Cortex of kidney (tissue), 1 donor: ENCODE data around the gene KEL.
"Not testable (repeated sequence)": the region's sequence is repeated elsewhere in the genome, so short reads cannot be mapped to it uniquely, and the experiment has no call there.

Experiments
- DNase-seq: peaks from one replicate; lab custom pipeline; 2025; lab: John Stamatoyannopoulos, UW

Gene KEL, protein sequence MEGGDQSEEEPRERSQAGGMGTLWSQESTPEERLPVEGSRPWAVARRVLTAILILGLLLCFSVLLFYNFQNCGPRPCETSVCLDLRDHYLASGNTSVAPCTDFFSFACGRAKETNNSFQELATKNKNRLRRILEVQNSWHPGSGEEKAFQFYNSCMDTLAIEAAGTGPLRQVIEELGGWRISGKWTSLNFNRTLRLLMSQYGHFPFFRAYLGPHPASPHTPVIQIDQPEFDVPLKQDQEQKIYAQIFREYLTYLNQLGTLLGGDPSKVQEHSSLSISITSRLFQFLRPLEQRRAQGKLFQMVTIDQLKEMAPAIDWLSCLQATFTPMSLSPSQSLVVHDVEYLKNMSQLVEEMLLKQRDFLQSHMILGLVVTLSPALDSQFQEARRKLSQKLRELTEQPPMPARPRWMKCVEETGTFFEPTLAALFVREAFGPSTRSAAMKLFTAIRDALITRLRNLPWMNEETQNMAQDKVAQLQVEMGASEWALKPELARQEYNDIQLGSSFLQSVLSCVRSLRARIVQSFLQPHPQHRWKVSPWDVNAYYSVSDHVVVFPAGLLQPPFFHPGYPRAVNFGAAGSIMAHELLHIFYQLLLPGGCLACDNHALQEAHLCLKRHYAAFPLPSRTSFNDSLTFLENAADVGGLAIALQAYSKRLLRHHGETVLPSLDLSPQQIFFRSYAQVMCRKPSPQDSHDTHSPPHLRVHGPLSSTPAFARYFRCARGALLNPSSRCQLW

DNA sequence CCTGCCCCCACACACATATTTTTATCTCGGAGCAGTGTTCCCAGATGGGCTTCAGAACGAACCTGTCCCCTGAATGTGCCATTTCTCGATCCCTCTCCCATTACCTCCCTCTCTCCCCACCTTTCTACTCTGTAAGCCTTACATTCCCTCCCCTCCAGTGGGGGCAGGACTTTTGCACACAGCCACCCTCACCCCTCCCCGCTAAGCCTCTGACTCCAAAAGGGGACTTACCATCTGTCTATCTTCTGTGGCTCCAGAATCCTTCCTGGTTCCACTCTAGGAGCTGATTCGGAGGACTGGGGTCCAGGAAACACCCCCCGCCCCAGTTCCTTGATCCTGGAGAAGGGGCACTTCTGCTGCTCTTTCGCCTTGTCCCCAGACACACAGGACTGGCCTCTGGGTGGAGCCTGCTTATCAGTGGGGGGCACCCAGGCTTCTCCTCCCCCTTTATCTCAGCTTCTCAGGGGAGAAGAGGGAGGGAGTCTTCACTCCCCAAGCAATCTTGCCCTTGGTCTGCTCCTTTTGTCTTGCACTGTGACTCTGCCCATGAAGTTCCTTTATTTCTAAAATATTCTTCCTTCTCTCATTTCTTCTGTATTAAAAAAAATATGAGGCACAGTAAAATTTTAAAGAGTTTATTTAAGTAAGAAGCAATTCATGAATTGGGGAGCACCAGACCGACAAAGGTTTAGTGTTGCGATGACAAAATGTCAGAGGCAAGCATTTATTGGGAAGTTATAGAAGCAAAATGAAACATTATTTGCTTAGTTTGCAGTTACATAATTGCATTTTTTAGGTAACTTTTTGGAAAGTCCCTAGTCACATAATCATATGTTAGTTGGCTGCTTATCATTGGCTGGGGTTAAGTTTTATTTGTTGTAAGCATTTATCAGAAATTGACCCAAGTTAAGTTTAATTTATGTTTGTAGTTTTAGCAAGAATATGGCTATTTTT lies at the start of gene KEL:
Gene KEL (minus strand): TSS at position 391 of the 954 bp plus-strand sequence. CDS start 157 bp downstream, at position 234.
- no peak for DNase-seq

DNA sequence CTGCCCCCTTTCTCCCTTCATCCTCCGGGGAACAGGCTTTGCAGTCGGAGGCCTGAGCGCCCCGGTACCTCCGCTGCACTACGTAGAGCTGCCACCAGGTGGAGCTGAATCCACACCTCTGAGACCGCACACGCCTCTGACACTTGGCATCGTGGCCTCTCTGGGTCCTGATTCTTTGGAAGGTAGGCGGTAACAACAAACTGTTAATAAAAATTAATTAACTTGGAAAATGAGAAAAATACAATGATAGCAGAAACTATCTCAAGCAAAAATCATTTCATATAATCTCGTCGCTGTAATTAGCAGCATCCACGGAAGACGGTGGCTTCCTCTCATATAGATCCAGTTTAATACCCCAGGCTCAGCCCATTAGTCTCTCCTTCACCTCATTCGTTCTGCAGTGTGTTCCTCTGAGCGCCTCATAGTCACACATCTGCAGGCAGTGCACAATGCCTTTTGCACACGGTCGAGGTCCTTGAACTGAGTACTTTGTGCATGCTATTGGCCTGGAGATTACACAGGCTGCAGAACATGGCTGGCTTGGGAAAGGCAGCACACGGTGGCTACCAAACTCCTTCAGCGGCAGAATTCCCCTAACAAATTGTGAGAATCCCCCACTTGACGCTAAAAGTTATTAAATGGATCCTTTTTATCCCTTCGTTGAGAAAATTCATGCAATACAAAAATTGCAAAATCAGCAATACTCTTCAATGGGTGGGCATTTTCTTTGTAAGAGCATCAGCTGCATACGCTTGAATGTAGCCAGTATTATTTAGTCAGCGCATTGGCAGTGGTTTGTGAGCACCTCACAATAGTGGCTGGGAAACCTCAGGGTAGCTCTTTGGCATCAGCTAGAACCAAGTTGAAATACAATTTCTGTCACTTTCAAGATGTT lies 46.1 kb upstream of the KEL start:
- DNase-seq, result no peak

DNA sequence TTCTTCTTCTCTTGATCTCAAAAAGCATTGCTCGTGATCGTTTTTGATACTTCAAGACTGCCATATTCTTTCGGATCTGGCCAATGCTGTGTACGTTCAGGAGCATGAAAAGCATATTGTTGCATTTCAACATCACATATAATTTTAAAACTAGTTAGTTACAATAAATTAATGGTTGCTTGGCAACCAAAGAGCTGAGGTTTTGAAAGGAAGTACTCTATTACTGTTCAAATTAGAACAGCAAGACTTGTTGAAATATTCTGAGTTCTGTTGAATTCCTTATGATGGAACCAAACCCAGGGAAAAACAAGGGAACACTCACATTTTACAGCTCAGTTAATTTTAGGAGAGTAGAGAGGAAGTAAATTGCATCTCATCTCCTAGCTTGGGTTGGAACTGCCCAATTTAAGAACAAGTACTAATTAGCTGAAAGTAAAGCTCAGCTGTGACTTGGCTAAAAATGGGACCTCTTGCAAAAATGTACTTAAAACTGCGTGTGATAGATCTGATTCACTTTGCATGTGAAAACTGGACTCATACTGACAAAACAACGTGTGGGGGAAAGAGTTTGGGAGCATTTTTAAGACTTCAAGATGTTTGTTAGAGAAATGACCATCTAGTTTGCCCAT lies 43.6 kb upstream of the KEL start:
- DNase-seq, result no peak

DNA sequence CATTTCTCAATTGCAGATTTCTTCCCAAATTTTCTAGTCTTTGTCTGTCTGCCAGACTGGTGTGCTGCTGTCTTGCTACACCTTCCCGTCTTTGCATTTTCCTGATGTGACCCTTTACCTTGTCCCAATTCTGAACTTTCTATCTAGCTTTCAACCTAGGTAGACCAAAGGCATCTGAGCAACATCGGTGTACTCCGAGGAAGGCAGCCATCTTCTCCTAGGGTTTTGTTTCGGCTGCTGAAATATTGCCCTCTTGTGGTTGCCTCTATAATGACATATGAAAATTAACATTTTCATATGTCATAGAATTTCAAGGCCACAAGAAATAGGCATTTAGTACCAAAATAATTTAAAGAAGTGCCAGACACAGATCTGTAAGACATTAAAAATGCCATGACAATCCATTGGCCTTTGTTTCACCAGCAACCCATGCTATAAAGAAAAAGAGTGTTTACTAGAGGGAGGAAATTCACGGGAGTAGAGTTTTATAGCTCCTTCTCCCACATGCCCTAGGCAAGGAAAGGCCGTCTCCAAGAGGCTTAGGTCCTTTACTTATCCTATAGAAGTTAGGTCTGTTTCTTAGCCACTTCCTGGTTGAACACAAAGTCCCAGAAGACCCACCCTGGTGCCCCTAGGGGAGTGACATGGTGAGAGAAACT lies 41.4 kb upstream of the KEL start:
- no peak for DNase-seq

DNA sequence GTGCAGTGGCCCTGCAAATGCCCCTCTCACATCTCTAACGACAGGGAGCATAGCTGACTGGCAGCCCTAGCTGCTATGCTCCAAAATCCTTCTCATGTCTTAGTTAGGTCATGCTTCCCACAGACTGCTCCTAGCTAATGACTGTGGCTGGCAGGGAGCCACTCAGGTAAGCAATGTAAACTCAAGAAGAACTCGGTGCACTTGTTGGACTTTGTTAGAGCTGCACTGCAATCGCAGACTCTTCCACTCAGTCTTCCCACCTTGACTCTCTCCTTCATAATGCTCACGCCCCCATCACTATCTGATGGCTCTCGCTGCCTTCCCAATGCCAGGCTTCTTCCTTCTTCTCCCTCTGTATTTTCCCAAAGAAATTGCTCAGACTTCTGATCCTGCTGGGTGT lies 40.7 kb upstream of the KEL start:
- DNase-seq, result no peak

DNA sequence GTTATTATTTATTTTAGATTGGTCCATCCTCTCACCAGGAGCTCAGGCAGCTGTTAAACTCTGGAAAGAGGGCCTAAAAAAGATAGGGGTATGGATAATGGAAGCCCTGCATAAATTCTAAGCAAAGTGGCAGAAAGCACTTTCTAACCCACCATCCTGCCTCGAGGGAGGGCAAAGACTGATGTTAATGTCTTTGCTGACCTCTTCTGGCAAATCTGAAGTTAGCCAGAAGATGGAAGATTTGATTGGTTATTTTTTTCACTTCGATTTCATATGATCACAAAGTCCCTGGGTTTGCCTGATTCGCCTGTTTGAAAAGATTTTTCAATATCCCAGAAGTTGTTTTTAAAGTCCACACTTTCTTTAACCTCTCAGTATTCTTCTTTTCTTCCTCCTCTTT lies 39.9 kb upstream of the KEL start:
- no peak for DNase-seq

DNA sequence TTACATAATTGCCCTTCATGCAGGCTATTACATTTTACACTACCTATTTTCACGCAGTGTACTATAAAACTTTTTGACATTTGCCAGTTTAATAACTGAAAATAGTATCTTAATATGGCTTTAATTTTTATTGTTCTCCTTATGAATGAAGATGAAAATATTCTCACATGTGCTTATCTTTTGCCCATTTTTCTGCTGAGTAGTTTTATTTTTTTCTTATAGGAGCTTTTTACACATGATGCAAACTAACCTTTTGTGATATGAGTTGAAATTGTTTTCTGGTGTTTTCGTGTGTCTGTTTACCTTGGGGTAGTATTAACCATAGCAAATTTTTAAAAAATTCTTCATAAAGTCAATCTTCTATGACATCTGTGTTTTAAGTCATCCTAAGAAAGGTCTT lies 38.5 kb upstream of the KEL start:
- DNase-seq, result no peak

DNA sequence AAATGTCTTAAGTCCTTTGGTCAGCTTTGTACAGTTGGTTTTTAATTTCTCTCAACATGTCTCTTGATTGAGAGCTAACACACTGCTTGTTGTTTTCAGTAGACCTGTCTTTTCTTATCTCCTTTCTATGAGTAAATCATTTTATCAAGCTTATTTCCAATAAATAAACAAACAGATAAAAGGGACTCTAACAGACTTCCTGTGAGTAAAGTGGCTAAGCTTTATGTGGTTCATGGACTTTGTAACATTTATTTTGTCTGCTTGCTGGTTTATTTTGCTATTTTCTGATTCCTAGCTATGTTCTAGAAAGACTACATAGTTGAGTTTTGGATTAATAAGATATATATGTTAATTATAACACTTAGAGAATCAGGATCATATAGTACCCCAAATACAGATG lies 37.6 kb upstream of the KEL start:
- DNase-seq, result no peak

DNA sequence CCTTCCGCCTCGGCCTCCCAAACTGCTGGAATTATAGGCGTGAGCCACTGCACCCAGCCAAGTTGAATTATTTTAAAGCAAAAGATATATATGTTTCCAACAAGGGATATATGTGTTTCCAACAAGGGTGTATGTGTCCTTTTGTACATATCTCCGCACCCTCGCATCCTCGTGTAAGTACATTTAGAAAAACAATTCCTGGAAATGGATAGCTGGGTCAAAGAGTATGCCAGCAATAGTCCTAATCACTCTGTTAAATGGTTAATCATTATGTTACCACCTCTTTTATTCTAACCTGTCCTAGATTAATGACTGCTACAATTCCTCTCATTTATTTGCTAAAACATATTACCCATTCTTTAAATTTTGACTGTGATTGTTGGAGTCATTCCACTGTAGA lies 36.8 kb upstream of the KEL start:
- DNase-seq, result no peak

DNA sequence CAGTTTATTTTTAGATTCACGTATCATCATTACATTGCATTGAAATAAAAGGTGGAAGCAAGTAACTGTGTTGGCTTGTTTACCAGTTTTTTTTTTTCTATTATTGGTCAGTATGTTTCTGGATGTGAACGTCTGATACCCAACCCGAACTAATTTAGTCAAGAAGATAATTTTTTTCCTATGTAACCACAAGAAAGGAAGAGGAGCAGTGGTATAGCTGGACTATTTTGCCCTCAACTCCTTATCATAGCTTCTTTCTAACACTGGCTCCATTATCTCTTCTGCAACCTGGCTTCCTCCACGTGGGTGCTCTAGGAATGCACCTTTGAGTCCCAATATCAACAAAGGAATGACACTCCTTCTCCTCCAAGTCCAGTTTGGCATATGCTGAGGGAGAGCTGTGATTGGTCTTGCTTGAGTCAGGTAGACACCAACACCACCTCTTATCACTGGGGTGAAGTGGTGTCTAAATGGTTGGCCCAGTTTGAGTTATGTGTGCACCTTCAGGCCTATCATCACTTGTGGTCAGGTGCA lies 35.4 kb upstream of the KEL start:
- no peak for DNase-seq

DNA sequence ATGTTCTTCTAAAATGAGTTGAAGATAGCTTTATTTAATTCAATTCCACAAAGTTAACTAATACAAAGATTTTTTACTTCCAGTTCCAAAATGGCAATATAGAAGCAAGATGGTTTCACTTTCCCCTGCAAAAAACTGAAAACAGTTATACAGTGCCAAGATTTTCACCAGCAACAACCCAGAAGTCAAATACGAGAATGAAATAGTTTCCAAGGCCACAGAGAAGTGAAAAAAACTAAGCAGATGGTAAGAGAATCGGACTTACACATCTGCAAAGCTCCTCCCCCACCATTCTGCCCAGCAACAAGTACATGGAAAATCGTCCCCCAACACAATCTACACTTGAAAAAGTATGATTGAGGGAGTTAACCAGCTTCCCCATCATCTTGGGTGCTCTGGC lies 30.3 kb upstream of the KEL start:
- DNase-seq, result no peak

DNA sequence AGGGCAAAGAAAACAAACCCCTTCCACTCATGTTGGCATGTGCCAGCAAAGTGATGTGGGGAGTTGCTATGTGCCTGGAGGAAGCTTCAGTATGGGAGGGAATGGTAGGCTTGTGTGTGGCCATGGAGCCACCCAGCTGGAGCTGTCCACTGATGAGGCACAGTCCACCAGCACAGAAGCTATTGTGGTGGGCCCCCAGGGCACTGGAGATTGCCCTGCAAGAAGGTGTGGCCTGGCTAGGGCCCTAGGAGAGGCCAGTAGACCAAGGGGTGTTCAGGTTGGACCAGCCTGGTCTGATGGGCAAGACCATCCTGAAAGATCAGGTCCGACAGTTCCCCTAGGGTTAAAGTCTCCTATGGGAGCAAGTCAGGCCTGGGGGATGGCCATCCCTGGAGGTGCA lies 22.1 kb upstream of the KEL start:
- DNase-seq, result no peak

DNA sequence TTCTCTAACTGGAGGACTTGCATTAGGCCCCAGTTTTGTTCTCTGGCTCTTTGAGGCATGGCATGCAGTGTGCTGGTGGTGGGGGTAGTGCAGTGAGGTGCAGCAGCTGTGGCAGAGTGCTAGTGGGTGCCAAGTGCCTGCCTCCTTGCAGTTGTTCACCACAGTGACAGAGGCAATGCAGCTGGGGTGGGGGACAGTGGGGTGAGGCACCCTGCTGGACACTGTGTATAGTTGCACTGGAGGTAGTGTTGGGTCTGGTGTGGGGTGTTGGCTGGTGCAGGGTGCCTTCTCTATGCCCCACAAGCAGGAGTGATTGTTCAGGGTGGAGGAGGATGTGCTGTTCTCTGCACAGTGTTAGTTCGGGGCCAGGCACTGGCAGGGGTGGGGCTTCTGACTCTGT lies 21.7 kb upstream of the KEL start:
- DNase-seq, result no peak

DNA sequence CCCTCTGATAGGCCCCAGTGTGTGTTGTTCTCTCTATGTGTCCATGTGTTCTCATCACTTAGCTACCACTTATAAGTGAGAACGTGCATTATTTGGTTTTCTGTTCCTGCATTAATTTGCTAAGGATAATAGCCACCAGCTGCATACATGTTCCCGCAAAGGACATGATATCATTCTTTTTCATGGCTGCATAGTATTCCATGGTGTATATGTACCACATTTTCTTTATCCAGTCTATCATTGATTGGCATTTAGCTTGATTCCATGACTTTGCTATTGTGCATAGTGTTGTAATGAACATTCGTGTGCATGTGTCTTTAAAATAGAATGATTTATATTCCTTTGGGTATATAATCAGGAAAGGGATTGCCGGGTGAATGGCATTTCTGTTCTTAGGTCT lies 16.2 kb upstream of the KEL start:
- not testable (repeated sequence) for DNase-seq

DNA sequence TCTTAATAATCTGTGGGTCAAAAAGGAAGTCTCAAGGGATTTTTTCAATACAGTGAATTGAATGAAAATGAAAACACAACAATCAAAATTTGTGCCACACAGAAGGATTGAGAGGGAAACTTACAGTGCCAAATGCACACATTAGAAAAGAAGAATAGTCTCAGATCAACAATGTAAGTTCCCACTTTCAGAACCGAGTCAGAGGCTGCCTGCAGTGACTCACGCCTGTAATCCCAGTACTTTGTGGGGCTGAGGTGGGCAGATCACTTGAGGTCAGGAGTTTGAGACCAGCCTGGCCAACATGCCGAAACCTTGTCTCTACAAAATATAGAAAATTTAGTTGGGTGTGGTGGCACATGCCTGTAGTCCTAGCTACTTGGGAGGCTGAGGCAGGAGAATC lies 12.5 kb upstream of the KEL start:
- DNase-seq, result no peak

DNA sequence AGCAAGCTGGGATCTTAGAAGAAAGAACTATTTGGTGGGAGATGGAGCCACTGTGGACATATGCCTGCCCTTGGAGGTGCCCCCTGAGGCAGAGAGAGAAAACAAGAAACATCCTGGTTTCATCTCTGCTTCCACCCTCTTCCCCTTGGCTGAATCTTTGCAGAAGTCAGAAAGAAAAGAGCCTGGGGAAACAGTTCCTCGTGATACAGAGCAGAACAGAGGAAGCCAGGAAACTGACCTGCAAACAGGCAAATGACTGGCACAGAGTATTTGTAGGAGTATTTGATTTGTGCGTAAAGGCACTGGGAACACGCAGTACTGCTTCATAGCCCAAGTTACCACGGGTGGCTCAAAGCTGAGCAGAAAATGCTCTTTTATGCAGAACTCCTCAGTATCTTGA lies 7.0 kb upstream of the KEL start:
- DNase-seq, result no peak

DNA sequence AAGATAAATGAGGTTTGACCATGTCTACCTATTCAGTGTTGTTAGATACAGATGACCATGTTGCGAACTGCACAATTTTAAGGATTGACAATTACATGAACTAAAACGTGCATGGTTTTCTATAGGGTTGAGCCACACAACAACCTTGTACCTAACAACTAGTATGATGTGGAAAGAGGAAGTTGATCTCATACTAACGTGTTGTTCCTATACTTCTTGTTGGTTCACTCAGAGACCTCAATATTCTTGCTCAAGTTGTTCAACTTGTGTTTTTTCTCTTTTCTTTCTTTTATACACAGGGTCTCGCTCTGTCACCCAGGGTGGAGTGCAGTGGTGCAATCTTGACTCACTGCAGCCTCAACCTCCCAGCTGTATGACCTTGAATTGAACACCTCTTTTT lies 6.1 kb upstream of the KEL start:
- no peak for DNase-seq

DNA sequence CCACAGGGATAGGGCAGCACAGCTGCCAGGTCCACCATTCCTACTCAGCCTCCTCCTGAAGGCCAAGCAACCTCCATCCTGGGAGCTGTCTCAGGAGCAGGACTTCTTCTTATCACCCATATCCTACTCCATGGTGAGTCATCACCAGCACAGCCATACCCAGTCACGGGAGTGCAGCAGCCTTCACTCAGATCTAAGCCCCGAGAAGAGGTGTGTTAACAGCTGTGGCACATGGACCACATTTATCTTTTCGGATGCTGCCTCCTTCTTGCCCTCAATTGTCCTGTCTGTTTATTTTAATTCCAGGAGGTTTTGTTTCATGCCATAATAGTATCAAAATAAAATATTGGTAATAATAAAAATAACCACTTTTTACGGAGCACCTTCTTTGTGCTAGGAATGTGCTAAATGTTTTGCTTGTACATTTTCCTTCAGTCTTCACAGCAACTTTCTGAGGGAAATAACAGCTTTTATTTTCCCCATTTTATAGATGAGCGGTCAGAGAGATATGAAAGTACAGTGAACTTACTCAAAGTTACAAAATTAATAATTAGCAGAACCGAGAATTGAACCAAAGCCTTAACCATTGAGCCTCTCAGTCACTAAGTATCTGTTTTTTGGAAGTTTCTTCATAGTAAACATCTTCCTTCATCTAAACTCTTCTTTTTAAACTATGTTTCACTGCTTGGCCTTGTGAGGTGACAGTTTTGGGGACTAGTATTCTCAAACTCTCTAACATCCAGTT lies 2.5 kb upstream of the KEL start:
- DNase-seq, result no peak

DNA sequence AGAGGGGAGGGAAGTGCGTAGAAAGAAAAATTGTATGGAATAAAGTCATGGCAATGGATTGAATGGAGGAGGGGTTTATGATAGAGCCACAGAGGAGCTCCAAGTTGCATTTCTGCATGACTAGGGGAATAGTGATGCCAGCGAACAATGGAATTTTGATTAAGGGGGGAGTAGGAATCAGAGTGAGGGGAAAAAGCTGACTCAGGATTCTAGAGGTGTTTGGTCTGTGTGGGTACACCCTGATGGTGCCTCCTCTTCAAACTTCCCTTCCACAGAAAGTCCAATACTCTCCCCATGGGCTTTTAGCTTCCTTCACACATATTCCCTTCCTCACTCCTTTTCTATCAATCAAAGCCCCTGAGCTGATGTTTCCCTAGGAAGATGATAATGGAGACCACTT lies 1.8 kb upstream of the KEL start:
- no peak for DNase-seq
